ENCODE results near the gene POU2AF2. TPM values are rescaled to one million over a fixed set of nuclear protein-coding genes. Genes with fewer than 3 reads are reported as not detected.
"Not testable (repeated sequence)": the region's sequence is repeated elsewhere in the genome, so short reads cannot be mapped to it uniquely, and the experiment has no call there.

Gene POU2AF2, protein sequence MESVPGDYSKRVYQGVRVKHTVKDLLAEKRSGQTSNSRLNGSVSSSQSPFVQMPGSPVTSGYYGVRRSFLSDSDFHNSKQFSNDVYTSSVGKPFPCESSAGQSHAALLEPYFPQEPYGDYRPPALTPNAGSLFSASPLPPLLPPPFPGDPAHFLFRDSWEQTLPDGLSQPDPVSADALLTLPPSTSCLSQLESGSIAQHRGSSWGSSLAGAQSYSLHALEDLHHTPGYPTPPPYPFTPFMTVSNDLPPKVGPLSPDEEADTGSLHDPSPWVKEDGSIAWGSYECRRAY
- under 1 TPM in 1 of 4 donors, not detected in 3; 0.12 TPM for polyA plus RNA-seq (ENCODE audit: insufficient read length in 4 of 4)

DNA sequence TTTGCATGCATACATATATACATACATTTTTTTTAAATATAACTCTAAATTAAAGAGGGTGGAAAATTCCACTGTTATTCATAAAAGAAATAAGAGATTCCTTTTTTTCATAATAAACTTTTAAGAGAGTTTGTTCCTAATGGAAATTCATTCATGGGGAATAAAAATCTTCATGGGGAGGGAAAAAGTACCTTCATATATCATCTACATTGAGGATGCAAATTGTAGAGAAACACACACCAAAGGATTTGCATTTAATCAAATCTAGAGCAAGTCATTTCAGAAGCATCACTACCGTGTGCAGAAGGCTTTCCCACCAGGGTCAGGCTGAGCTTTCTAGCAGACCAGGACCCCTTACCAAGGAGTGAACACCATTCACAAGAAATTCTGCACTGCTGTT, at the start of gene POU2AF2:
Gene POU2AF2 (plus strand): TSS at position 301 of the 400 bp plus-strand sequence. CDS start 129 bp downstream, outside the sequence.
- no peak for DNase-seq (ENCODE audit: low read depth in 4 of 4, low spot score in 3 of 4)

DNA sequence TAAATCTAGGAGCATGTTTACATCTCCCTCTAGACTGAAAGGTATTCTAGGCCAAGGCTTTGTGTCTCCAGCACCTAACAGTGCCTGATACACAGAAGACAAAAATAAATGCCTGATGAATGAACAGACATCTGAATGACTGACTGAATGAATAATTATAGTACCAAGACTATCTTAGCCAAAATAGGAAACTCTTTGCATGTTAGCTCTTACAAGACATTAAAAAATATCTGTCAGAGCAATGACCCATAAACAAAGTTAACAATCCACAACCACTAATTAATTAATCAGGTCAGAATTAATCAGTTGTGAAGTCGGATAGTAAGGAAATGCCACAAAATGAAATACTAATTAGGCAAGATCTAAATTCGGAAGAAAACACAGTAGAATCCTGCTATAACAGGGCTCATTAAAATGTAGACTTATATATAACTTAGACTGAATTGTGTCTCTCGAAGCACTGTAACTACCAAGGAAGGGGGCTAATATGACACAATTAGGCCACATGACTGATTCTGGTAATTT, 45.5 kb upstream of the POU2AF2 start:
- no peak for DNase-seq (ENCODE audit: low read depth in 4 of 4, low spot score in 3 of 4)

DNA sequence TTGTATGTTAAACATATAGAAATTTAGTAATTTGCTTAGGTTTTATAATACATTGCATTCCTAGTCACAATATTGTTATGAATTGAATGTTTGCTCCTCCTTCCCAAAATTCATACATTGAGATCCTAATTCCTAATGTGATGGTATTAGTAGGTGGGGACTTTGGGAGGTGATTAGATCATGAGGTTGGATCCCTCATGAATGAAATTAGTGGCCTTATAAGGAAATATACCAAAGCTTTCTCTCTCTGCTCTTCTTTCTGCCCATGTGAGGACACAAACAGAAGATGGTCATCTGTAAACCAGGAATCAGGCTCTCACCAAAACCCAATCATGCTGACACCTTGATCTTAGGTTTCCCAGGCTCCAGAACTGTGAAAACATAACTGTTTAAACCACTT, 41.3 kb upstream of the POU2AF2 start:
- no peak for DNase-seq (ENCODE audit: low read depth in 4 of 4, low spot score in 3 of 4)

DNA sequence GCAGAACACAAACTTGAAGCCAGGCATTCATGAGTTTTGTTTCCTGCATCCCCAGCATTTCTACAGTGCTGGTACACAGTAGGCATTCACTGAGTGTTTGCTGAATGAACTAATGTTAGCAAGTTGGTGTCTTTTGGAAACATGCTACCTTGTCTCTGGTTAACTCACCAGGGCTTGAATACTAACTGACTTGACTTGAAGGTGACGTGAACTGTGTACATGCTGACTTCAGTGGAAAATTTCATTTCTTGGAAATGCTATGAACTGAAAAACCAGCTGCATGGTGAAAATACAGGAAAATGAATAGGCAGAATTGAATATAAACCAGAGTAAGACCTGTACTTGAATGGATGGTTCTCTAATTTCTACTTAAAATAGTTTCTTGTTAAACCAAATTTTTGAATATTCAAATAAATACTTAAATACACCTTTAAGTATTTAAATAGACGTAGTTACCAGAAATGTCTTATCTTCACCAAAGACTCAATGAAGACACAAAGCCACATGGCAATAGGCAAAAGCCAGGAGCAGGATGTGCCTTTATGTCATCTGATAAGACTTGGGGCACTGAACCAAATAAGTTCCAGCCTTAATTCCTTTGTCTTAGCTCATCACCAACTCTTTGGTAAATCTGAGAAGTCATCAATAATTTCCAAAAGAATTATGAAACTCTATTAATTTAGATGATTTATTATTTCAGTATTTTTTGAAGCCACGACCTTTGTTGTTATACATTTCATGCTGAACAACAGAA, 39.7 kb upstream of the POU2AF2 start:
- no peak for DNase-seq (ENCODE audit: low read depth in 4 of 4, low spot score in 3 of 4)

DNA sequence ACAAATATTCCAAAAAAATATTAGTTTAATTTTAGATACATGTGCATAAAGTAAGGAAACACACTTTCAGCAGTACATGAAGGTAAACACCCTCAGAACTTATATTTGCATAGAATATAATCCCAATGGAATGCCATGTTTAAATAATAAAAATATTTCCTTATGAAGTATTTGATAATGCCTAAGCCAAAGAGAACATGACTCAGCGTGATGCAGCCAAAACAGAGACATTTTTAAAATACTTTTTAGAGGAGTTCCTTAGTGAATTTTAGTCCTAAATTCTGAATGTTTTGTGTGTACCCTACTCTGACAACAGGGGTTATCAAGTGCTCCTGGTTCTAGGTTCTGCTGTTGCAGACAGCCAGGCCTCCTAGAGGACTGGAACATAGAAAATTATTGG, 39.1 kb upstream of the POU2AF2 start:
- no peak for DNase-seq (ENCODE audit: low read depth in 4 of 4, low spot score in 3 of 4)

DNA sequence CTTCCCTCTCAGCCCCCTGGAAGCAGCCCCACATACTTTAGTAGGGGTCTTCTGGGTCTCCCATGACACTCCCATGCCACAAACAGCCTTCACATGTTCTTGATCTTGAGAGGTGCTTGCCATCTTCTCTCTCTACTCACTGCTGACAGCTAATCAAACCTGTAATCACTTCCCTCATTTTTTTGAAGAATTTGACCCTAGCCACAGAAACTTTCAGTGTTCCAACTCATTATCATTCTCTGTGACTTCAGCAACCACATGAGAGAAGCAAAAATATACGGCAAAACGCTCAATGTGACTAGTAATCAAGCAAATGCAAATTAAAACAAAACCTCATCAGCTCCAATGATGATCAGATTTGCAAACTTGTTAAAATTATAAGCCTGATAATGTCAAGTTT, 38.3 kb upstream of the POU2AF2 start:
- DNase-seq (ENCODE audit: low read depth in 4 of 4, low spot score in 3 of 4), result no peak

DNA sequence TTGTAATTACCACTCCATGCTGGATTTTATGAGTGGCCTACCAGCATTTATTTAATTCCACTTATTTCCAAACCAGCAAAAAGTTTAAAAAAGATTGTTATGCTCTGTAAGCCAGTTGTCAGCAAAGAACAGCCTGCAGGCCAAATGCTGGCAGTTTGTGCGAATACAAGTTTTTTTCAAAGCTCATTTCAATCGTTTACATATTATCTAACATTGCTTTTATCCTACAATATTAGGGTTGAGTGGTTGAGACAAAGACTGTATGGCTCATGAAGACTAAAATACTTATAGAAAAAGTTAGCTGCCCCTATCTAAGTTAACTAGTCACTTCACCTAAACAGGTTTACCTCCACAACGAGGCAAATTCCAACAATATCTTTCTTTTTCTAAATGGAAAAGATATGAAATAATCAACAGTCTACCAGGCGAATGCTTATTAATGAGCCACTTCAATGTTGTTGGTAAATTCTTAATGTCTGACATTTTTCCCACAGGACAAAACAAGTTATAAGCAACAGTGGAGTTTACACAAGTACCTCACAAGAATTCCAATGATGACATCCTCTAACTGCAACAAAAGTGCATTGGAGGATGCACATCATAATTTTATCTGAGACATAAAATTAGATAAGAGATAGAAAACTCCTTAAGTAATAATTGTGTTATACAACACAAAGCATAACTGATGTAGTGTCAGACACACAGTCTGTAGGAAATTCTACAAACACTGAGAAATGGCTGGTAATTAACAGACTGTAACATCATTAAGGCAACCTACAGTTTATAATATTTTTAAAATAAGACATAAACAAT, 35.8 kb upstream of the POU2AF2 start:
- DNase-seq (ENCODE audit: low read depth in 4 of 4, low spot score in 3 of 4), result no peak

DNA sequence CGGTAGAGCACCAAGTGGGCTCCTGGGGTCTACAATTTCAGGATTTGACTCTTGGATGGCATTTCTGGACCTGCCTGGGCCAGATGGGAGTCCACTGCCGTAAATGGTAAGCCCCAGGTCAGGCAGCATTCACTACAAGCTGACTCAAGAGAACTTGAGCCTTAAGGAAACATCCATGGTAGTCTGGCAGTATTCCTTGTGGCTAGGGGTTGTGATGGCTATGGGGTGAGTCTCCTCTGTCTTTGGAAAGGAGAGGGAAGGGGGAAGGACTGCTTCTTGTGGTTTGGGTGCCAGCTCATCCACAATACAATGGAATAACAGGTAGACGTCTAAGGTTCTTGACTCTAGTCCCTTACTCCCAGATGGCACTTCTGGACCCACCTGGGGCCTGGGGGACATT, 32.3 kb upstream of the POU2AF2 start:
- no peak for DNase-seq (ENCODE audit: low read depth in 4 of 4, low spot score in 3 of 4)

DNA sequence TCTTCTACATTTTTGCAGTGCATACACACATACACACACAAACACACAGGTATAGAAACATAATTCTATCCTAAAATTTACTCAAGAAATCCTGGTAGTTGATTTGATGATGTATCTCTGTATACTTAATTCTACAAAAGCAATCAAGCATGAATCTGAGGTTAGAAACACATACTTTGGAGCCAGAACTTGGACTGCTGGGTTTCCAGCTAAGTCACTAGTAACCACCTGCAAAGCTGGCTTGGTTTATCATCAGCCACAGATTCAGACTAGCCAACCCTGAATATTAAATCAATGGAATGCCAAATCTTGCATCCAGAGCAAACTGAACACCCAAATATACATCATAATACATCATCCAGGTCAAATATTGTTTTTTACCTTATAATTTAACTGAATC, 24.8 kb upstream of the POU2AF2 start:
- DNase-seq (ENCODE audit: low read depth in 4 of 4, low spot score in 3 of 4), result no peak

DNA sequence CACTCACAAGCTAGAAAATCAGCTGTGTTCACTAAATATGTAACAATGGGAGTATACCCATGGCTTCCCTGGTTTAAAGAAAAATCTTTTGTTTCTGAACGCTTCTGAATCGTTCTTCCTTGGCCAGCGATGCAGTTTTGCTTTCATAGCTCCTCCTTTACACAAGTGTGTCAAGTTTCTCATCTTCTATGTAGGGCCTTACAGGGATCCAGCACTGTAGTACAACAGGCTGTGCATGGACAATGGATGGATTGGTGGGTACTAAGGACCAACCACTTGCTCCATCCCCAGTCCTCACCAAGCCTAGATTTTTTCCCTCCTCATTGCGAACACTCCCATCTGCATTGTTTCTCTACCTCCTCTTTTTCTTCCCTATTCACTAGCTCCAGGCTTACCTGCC, 24.3 kb upstream of the POU2AF2 start:
- no peak for DNase-seq (ENCODE audit: low read depth in 4 of 4, low spot score in 3 of 4)

DNA sequence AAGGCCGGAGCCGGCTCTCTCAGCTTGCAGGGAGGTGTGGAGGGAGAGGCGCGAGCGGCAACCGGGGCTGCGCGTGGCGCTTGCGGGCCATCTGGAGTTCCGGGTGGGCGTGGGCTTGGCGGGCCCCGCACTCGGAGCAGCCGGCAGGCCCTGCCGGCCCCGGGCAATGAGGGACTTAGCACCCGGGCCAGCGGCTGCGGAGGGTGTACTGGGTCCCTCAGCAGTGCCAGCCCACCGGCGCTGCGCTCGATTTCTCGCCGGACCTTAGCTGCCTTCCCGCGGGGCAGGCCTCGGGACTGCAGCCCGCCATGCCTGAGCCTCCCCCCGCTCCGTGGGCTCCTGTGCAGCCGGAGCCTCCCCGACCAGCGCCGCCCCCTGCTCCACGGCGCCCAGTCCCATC, 23.6 kb upstream of the POU2AF2 start:
- not testable (repeated sequence) for DNase-seq (ENCODE audit: low read depth in 4 of 4, low spot score in 3 of 4)

DNA sequence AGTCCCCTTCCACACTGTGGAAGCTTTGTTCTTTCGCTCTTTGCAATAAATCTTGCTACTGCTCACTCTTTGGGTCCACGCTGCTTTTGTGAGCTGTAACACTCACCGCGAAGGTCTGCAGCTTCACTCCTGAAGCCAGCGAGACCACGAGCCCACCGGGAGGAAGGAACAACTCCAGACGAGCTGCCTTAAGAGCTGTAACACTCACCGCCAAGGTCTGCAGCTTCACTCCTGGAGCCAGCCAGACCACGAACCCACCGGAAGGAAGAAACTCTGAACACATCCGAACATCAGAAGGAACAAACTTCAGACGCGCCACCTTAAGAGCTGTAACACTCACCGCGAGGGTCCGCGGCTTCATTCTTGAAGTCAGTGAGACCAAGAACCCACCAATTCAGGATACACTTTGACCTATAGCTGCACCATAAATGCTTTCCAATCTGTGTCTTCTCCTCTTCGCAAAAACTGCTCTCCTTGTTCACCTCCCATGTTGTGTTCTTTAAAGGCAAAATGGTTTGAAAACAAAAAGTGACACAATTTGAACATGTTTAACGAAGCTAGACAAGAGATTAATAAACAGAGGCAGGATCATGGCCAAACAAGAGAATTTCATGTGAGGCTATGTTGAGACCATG, 22.6 kb upstream of the POU2AF2 start:
- not testable (repeated sequence) for DNase-seq (ENCODE audit: low read depth in 4 of 4, low spot score in 3 of 4)

DNA sequence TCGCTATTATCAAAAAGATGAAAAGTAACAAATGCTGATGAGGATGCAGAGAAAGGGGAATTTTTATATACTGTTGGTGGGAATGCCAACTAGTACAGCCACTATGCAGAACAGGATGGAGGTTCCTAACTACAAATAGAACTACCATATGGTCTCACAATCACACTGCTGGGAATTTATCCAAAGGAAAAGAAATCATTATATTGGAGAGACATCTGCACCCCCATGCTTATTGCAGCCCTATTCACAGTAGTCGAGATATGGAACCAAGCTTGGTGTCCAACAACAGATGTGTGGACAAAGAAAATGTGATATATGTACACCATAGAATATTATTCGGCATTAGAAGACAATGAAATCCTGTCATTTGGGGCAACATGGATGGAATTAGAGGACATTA, 19.6 kb upstream of the POU2AF2 start:
- DNase-seq (ENCODE audit: low read depth in 4 of 4, low spot score in 3 of 4), result no peak

DNA sequence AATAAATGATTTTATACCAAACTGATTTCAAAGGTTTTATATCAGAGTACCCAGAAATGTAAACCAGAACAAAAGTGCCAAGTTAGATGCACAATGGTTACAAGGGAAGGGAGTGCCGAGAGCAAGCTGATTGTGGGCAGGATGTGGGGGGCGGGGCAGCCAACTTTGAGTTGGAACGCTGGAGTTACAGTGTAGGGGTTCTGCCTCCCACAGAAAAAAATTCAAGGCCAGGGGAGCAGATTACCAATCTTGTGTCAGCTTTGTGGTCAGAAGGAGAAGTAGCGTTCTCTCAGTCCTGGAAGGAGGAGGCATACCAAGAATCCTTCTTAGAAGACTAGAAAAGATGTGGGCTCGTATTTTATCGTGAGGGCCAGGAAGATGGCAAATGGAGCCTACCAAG, 15.9 kb upstream of the POU2AF2 start:
- DNase-seq (ENCODE audit: low read depth in 4 of 4, low spot score in 3 of 4), result no peak

DNA sequence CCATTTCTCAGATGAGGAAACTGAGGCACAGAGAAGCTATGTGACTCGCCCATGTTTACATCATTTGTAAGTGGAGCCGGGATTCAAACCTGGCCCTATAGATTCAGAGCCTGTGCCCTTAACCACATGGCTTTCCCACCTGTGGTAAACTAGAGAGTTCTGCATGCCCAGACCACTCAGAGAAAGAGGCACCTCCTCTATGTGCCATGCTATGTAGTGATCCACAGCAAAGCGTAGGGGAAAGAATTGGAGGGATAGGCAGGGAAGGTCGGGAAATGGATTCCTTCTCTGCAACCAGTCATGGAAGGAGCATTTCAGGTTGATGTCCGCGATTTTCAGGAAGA, 15.4 kb upstream of the POU2AF2 start:
- no peak for DNase-seq (ENCODE audit: low read depth in 4 of 4, low spot score in 3 of 4)

DNA sequence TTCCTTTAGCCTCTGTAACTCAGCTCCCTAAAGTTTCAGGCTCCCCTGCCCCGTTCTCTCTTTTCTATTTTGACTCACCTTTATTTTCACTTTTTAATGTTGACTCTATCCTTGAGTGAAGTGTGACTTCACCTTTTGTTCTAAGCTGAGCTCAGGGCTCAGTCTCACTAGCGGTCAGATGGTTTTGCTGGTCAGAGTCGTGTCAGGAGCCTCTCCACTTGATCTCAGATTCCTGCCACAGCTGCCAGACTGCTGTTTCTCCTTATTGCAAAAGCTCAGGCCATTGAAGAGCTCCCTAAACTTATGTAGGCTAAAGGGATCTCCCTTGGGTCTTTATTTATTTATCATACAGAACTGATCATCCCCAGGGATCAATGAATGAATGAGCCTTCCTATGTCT, 13.7 kb upstream of the POU2AF2 start:
- no peak for DNase-seq (ENCODE audit: low read depth in 4 of 4, low spot score in 3 of 4)

DNA sequence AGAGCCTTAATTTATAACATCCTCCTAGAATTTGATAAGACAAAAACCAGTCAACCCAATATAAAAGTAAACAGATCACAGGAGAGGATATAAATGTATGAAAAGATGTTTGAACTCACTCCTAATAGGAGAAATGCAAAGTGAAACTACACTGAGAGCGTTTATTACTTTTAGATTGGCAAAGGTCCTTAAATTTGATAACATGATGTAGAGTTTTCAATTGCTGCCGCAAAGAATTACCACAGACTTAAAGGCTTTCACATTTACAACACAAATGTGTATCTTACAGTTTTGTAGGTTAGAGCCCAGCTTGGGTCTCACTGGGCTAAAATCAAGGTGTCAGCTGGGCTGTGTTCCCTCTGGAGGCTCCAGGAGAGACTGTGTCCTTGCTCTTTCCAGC, 9.1 kb upstream of the POU2AF2 start:
- no peak for DNase-seq (ENCODE audit: low read depth in 4 of 4, low spot score in 3 of 4)

DNA sequence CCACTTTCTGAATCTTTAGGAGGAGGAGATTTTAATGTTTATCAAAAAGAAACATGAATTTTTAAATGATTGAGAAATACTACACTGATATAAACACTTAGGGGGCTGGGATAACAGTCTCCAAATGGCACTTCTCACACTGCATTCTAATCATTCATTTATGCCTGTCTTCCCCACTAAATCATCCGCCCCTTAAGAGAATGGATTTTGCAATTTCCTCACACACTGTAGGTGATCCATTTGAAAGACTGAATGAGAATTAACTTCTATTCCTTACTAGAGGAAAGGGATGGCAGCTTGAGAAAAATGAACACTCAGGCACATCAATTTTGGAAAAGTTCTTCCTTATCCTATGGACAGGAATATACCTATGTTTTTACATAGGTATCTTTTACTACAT, 7.6 kb upstream of the POU2AF2 start:
- no peak for DNase-seq (ENCODE audit: low read depth in 4 of 4, low spot score in 3 of 4)

DNA sequence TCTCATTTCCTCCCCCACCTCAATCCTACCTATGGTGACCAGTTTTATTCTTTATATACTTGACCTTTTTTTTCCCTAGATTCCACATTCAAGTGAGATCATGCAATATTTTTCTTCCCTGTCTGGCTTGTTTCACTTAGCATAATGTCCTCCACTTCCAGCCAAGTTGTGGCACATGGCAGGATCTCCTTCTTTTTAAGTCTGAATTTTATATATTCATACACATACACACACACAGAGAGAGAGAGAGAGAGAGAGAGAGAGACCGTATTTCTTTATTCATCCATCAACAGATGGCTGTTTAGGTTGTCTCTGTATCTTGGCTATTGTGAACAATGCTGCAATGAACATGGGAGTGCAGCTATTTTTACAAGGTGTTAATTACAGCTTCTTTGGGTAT, 1.4 kb downstream of the POU2AF2 start:
- DNase-seq (ENCODE audit: low read depth in 4 of 4, low spot score in 3 of 4), result no peak

DNA sequence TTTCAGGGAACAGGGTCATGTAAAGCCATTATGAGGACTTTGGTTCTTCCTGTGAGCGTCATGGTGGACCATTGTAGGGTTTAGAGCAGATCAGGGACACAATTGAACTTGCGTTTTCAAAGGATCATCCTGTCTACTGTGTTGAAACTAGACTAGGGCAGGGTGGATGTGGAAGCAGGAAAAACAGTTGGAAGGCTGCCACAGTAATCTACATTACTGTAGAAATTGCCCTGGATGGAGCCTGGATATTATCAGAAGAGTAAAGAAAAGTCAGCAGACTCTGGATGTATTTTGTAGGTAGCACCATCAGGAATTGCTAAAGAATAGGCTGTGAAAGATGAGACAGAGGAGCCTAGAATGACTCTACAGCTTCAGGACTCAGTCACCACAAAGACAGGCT, 5.4 kb downstream of the POU2AF2 start:
- no peak for DNase-seq (ENCODE audit: low read depth in 4 of 4, low spot score in 3 of 4)

DNA sequence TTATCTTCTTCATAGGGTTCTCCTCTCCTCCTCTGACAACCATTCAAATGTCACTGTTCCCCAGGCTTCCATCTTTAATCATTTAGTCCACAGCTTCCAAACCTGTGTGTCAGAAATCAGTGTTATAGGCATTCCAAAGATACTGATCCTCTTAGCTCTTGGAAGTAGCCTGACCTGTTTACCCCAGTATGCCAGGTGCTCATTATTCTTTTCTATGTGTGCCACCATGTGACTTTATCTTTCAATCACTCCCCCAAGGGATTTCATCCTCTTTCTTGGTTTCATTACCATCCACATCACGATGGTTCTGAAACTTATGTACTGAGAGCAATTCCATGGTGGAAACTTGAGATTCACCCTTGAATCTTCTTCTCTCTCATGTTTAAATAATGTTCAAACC, 7.6 kb downstream of the POU2AF2 start:
- DNase-seq (ENCODE audit: low read depth in 4 of 4, low spot score in 3 of 4), result no peak
